Measurements from ENCODE around the gene HORMAD2.

HORMAD2 gene

DNA sequence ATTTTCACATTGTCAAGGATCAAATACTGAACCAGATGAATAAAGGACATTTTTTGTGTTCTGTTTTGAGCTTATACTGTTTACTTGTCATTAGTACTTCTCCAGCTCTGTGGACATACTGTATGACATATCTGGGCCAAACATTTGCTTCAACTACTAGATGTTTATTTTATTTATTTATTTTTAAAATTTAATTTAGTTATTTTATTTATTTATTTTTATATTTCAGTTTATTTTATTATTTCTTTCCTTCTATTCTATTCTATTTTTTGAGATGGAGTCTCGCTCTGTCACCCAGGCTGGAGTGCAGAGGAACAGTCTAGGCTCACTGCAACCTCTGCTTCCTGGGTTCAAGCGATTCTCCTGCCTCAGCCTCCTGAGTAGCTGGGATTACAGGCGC is 37.0 kb downstream of the HORMAD2 start:
- TF ChIP-seq, protein P1, sequence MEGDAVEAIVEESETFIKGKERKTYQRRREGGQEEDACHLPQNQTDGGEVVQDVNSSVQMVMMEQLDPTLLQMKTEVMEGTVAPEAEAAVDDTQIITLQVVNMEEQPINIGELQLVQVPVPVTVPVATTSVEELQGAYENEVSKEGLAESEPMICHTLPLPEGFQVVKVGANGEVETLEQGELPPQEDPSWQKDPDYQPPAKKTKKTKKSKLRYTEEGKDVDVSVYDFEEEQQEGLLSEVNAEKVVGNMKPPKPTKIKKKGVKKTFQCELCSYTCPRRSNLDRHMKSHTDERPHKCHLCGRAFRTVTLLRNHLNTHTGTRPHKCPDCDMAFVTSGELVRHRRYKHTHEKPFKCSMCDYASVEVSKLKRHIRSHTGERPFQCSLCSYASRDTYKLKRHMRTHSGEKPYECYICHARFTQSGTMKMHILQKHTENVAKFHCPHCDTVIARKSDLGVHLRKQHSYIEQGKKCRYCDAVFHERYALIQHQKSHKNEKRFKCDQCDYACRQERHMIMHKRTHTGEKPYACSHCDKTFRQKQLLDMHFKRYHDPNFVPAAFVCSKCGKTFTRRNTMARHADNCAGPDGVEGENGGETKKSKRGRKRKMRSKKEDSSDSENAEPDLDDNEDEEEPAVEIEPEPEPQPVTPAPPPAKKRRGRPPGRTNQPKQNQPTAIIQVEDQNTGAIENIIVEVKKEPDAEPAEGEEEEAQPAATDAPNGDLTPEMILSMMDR (IDR thresholded peaks at IDR 0.05; ENCODE audit: insufficient read depth, low read length, missing control alignments), result no peak
- no peak for DNase-seq (ENCODE audit: low read depth, low spot score)
- ChIA-PET CTCF (interaction anchor here (1.0 to 6.4 kb wide), 4 partner anchors 9 to 270 kb away, joined by 3 to 52 read pairs (median 3); no protein-coding TSS in a partner anchor), POLR2A (interaction anchor here (0.6 kb wide), 1 partner anchor 117 kb away, joined by 5 read pairs; no protein-coding TSS in a partner anchor)
- H3K4me3 ChIP-seq (ENCODE audit: low read depth, low read length), result no peak overlapping the region

DNA sequence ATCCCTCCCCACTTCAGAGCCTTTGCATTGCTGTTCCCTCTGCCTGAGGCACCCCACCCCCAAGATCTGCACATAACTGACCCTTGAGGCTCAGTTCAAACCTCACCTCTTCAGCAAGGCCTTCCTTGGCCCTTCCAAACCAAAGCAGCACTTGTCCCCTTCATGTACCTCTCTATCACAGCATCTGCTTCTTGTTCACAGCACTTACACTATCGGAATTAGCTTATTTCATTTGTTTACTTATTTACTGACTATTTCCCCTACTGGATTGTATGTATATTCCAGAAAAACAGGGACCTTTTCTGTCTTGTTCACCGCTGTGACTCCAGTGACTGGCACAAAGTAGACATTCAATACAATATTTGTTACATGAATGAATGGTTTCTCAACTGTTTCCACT is 38.0 kb downstream of the HORMAD2 start:
- TF ChIP-seq, protein P1 (IDR thresholded peaks at IDR 0.05; ENCODE audit: insufficient read depth, low read length, missing control alignments), result no peak
- DNase-seq (ENCODE audit: low read depth, low spot score), result no peak
- no peak overlapping the region for H3K4me3 ChIP-seq (ENCODE audit: low read depth, low read length)
- ChIA-PET CTCF (interaction anchor here (1.0 to 6.4 kb wide), 3 partner anchors 10 to 269 kb away, joined by 3 to 52 read pairs (median 3); no protein-coding TSS in a partner anchor), POLR2A (no interaction called here)

DNA sequence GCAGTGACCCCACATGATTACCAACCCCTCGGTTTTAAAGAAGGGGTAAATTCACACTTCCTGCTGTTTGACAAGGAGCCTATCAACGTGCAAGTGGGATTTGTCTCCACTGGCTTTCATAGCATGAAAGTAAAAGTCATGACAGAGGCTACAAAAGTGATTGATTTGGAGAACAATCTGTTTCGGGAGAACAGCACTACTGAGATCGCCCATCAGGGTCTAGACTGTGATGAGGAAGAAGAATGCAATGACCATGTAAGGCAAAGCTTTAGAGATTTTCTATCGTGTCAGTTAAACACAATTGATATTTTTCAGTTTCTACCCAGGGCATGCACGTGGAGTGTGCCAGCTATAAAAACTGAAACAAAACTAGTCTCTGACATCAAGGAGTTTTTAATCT is 41.7 kb downstream of the HORMAD2 start:
- no peak overlapping the region for H3K4me3 ChIP-seq (ENCODE audit: low read depth, low read length)
- POLR2A ChIA-PET, result no interaction called here
- CTCF ChIA-PET, result interaction anchor here (1.2 to 6.4 kb wide), 3 partner anchors 10 to 56 kb away, joined by 3 to 52 read pairs (median 3); no protein-coding TSS in a partner anchor
- no peak for DNase-seq (ENCODE audit: low read depth, low spot score)
- TF ChIP-seq, protein P1 (IDR thresholded peaks at IDR 0.05; ENCODE audit: insufficient read depth, low read length, missing control alignments), result no peak

DNA sequence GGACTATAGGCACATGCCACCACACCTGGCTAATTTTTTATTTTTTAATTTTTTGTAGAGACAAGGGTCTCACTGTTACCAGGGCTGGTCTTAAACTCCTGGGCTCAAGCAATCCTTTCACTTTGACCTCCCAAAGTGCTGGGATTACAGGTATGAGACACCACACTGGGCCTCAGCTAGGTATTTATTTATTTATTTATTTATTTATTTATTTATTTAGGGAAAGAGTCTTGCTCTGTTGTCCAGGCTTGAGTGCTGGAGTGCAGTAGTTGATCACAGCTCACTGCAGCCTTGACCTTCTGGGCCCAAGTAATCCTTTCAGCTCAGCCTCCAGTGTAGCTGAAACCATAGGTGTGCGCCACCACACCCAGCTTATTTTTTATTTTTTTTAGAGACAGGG is 43.2 kb downstream of the HORMAD2 start:
- TF ChIP-seq, protein P1 (IDR thresholded peaks at IDR 0.05; ENCODE audit: insufficient read depth, low read length, missing control alignments), result no peak
- CTCF ChIA-PET, result no interaction called here
- no peak for DNase-seq (ENCODE audit: low read depth, low spot score)
- no peak overlapping the region for H3K4me3 ChIP-seq (ENCODE audit: low read depth, low read length)
- POLR2A ChIA-PET, result no interaction called here

DNA sequence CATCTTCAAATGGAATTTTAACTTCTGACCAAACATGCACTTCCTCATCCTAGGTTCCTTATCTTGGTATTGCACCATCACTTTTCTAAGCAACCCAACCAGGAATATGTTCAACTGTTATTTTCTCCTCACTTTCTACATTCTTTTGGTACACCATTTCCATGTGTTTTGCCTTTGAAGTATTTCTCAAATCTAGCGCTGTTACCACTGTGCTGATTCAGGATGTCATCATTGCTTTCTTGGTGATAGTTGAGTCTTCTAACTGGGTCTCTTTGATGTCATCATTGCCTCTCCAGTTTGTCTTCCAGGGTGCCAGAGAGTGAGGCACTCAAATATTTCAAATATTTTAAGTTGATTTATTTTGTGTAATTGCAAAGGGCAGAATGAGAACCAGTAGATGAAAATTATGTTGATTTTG is 47.5 kb downstream of the HORMAD2 start:
- peak; percentile 36 for DNase-seq (ENCODE audit: low read depth, low spot score)
- ChIA-PET CTCF (no interaction called here), POLR2A (no interaction called here)
- TF ChIP-seq, protein P1 (IDR thresholded peaks at IDR 0.05; ENCODE audit: insufficient read depth, low read length, missing control alignments), result no peak
- H3K4me3 ChIP-seq (ENCODE audit: low read depth, low read length), result no peak overlapping the region

DNA sequence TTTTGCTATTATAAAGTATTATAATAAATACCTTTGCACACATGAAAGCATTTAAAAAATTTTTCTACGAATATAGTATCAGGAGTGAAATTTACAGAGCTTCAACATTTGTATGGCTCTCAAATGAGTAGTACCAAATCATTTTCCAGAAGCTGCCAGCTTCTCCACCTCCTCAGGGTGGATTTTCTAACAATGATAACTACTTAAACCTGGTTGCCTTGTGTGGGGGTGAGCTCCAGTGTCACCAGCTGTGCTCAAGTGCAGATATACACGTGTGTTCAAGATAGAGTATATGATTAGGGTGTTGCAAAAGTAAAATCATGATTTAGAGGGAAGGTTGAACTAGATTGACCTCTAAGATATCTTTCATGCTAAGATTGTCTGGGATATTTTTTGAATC is 48.2 kb downstream of the HORMAD2 start:
- TF ChIP-seq, protein P1 (IDR thresholded peaks at IDR 0.05; ENCODE audit: insufficient read depth, low read length, missing control alignments), result no peak
- POLR2A ChIA-PET, result no interaction called here
- no peak overlapping the region for H3K4me3 ChIP-seq (ENCODE audit: low read depth, low read length)
- no peak for DNase-seq (ENCODE audit: low read depth, low spot score)
- CTCF ChIA-PET, result no interaction called here

Data from AG04449 (cell line).